Activated T-cell treated with anti-CD3 and anti-CD28 coated beads, Interleukin-2, amount 50 U/mL, for 72 hours (primary cell): ENCODE data around the gene SIRPD. TPM values are rescaled to one million over a fixed set of nuclear protein-coding genes. Genes with fewer than 3 reads are reported as not detected.
A peak's percentile ranks its signal among the peaks of the same experiment; 100 is the strongest.
"Not testable (repeated sequence)": the region's sequence is repeated elsewhere in the genome, so short reads cannot be mapped to it uniquely, and the experiment has no call there.

Experiments
- ATAC-seq, 2 donors: fragments of 150-1000 bp; cut with Tn5 transposase; replicated peaks in 1 of 2; 2 replicates each; pipeline ENCODE4 v1.10.0; 2021; ENCODE audit warnings: moderate library complexity in 2 of 2, mild to moderate bottlenecking in 1 of 2
- DNase-seq, 2 donors: peaks; one replicate each; pipeline ENCODE4 v3.0.0; 2021 to 2022; ENCODE audit warnings: mixed read lengths in 1 of 2
- H3K27ac Mint-ChIP-seq: one replicate; pipeline ENCODE4 v1.8.0; 2022; ENCODE audit warnings: mild to moderate bottlenecking, moderate library complexity, mixed read lengths
- H3K27me3 Mint-ChIP-seq: one replicate; pipeline ENCODE4 v1.8.0; 2022; ENCODE audit warnings: low read depth, mixed read lengths
- H3K36me3 Mint-ChIP-seq, 2 donors: one replicate each; pipeline ENCODE4 v1.8.0; 2022; ENCODE audit warnings: mixed read lengths in 2 of 2, mild to moderate bottlenecking in 1 of 2; ENCODE audit not compliant: insufficient read depth in 2 of 2
- H3K4me1 Mint-ChIP-seq: one replicate; pipeline ENCODE4 v1.8.0; 2022; ENCODE audit warnings: low read depth, mixed read lengths
- H3K4me3 Mint-ChIP-seq, 2 donors: one replicate each; pipeline ENCODE4 v1.8.0; 2022; ENCODE audit warnings: mild to moderate bottlenecking in 2 of 2, mixed read lengths in 2 of 2, moderate library complexity in 2 of 2
- H3K9me3 Mint-ChIP-seq, 2 donors: one replicate each; pipeline ENCODE4 v1.8.0; 2022; ENCODE audit warnings: mixed read lengths in 2 of 2
- total RNA-seq, 2 donors: library from RNA; stranded (reverse); gene quantifications; one replicate each; pipeline ENCODE4 v1.2.3, GENCODE V29; 2022

The SIRPD gene
- total RNA-seq, 2 donors from 2014 or later = not detected

- Mint-ChIP-seq H3K9me3 (no peaks in the 10 kb centered on the region), H3K27me3 (peaks cover 29% of the 10 kb centered on the region), H3K4me1 (peaks cover 7% of the 10 kb centered on the region), H3K36me3 (peaks cover 2 to 3% of the 10 kb centered on the region in 2 donors), H3K4me3 (no peak overlapping the region), H3K27ac (peak overlapping the region; percentile 68)
- DNase-seq (peak; percentile 76), ATAC-seq (peak; percentile 98 to 100)
Measured at GRCh38 chr20:1503564-1504227, 53.8 kb downstream of the SIRPD start.

GRCh38 chr20:1500496-1500895, 57.0 kb downstream of the SIRPD start:
- Mint-ChIP-seq H3K27ac (no peak overlapping the region), H3K27me3 (peaks cover 46% of the 10 kb centered on the region), H3K4me1 (peaks cover 7% of the 10 kb centered on the region), H3K4me3 (no peak overlapping the region), H3K9me3 (no peaks in the 10 kb centered on the region), H3K36me3 (peaks cover 2 to 5% of the 10 kb centered on the region in 2 donors)
- DNase-seq (no peak), ATAC-seq (no peak)

GRCh38 chr20:1499528-1500420, 57.7 kb downstream of the SIRPD start:
- DNase-seq = no peak
- Mint-ChIP-seq H3K4me3 (no peak overlapping the region), H3K27me3 (peaks cover 51% of the 10 kb centered on the region), H3K4me1 (peaks cover 7% of the 10 kb centered on the region), H3K36me3 (peaks cover 2 to 5% of the 10 kb centered on the region in 2 donors), H3K27ac (no peak overlapping the region), H3K9me3 (no peaks in the 10 kb centered on the region)
- ATAC-seq = peak in 1 of 2 donors; percentile 47

- not testable (repeated sequence) for H3K36me3 Mint-ChIP-seq, H3K4me1 Mint-ChIP-seq, H3K27ac Mint-ChIP-seq, DNase-seq, H3K4me3 Mint-ChIP-seq, ATAC-seq, H3K9me3 Mint-ChIP-seq
- H3K27me3 Mint-ChIP-seq = peaks cover 55% of the 10 kb centered on the region
Measured at GRCh38 chr20:1497371-1497770, 60.1 kb downstream of the SIRPD start.

- no peak for DNase-seq
- no peak overlapping the region for H3K27ac Mint-ChIP-seq
- peaks cover 0 to 1% of the 10 kb centered on the region in 2 donors for H3K36me3 Mint-ChIP-seq
- H3K4me3 Mint-ChIP-seq = no peak overlapping the region
- no peaks in the 10 kb centered on the region for H3K9me3 Mint-ChIP-seq
- no peak for ATAC-seq
- H3K27me3 Mint-ChIP-seq = peaks cover 51% of the 10 kb centered on the region
- H3K4me1 Mint-ChIP-seq = peaks cover 6% of the 10 kb centered on the region
Measured at GRCh38 chr20:1496930-1497329, 60.6 kb downstream of the SIRPD start.

GRCh38 chr20:1494436-1494835, 63.1 kb downstream of the SIRPD start:
- DNase-seq = no peak

GRCh38 chr20:1493536-1493935, 64.0 kb downstream of the SIRPD start:
- ATAC-seq = no peak
- H3K36me3 Mint-ChIP-seq = peaks cover 0 to 1% of the 10 kb centered on the region in 2 donors
- H3K9me3 Mint-ChIP-seq = no peaks in the 10 kb centered on the region
- H3K27ac Mint-ChIP-seq = no peak overlapping the region
- H3K4me1 Mint-ChIP-seq = peaks cover 13% of the 10 kb centered on the region
- no peak for DNase-seq
- H3K27me3 Mint-ChIP-seq = peaks cover 34% of the 10 kb centered on the region
- no peak overlapping the region for H3K4me3 Mint-ChIP-seq

More at GRCh38 chr20:1494436-1494835, 63.1 kb downstream of the SIRPD start:
- H3K27ac Mint-ChIP-seq = no peak overlapping the region
- no peak for ATAC-seq
- H3K36me3 Mint-ChIP-seq = peaks cover 0 to 1% of the 10 kb centered on the region in 2 donors
- H3K9me3 Mint-ChIP-seq = no peaks in the 10 kb centered on the region
- H3K27me3 Mint-ChIP-seq = peaks cover 42% of the 10 kb centered on the region
- H3K4me1 Mint-ChIP-seq = peaks cover 13% of the 10 kb centered on the region
- no peak overlapping the region for H3K4me3 Mint-ChIP-seq

GRCh38 chr20:1491860-1492642, 65.5 kb downstream of the SIRPD start:
- Mint-ChIP-seq H3K4me1 (peaks cover 13% of the 10 kb centered on the region), H3K36me3 (no peaks in the 10 kb centered on the region), H3K27me3 (peaks cover 45% of the 10 kb centered on the region), H3K27ac (no peak overlapping the region), H3K4me3 (no peak overlapping the region), H3K9me3 (no peaks in the 10 kb centered on the region)
- no peak for ATAC-seq
- DNase-seq = no peak

- Mint-ChIP-seq H3K4me3 (no peak within 1 kb of the TSS), H3K36me3 (no peaks in the 10 kb centered on the region), H3K9me3 (no peaks in the 10 kb centered on the region), H3K4me1 (peaks cover 13% of the 10 kb centered on the region), H3K27me3 (peaks cover 38% of the 10 kb centered on the region), H3K27ac (no peak within 1 kb of the TSS)
- ATAC-seq (no peak), DNase-seq (no peak)
Measured at GRCh38 chr20:1491281-1491840, 66.1 kb downstream of the SIRPD start, which contains the start of gene SIRPB2. Gene SIRPB2 (minus strand): TSS chr20:1491420. CDS start chr20:1491359, 61 bp downstream.

- Mint-ChIP-seq H3K27ac (no peak overlapping the region), H3K9me3 (no peaks in the 10 kb centered on the region), H3K36me3 (no peaks in the 10 kb centered on the region), H3K4me3 (no peak overlapping the region), H3K27me3 (peaks cover 33% of the 10 kb centered on the region), H3K4me1 (peaks cover 13% of the 10 kb centered on the region)
- DNase-seq = no peak
- no peak for ATAC-seq
Measured at GRCh38 chr20:1490643-1491195, 66.8 kb downstream of the SIRPD start.

GRCh38 chr20:1489764-1490436, 67.6 kb downstream of the SIRPD start:
- Mint-ChIP-seq H3K4me1 (peaks cover 13% of the 10 kb centered on the region), H3K9me3 (no peaks in the 10 kb centered on the region), H3K4me3 (no peak overlapping the region), H3K36me3 (no peaks in the 10 kb centered on the region), H3K27ac (no peak overlapping the region), H3K27me3 (peaks cover 34% of the 10 kb centered on the region)
- no peak for ATAC-seq
- DNase-seq = no peak

GRCh38 chr20:1489325-1489724, 68.2 kb downstream of the SIRPD start:
- DNase-seq (no peak), ATAC-seq (no peak)
- H3K4me3 Mint-ChIP-seq = no peak overlapping the region
- H3K4me1 Mint-ChIP-seq = peaks cover 13% of the 10 kb centered on the region
- no peaks in the 10 kb centered on the region for H3K36me3 Mint-ChIP-seq
- H3K27ac Mint-ChIP-seq = no peak overlapping the region
- H3K9me3 Mint-ChIP-seq = no peaks in the 10 kb centered on the region
- H3K27me3 Mint-ChIP-seq = peaks cover 38% of the 10 kb centered on the region
